ENCODE measurements around the gene SCO2.
A peak's percentile ranks its signal among the peaks of the same experiment; 100 is the strongest.
"Not testable (repeated sequence)": the region's sequence is repeated elsewhere in the genome, so short reads cannot be mapped to it uniquely, and the experiment has no call there.

Gene SCO2

DNA sequence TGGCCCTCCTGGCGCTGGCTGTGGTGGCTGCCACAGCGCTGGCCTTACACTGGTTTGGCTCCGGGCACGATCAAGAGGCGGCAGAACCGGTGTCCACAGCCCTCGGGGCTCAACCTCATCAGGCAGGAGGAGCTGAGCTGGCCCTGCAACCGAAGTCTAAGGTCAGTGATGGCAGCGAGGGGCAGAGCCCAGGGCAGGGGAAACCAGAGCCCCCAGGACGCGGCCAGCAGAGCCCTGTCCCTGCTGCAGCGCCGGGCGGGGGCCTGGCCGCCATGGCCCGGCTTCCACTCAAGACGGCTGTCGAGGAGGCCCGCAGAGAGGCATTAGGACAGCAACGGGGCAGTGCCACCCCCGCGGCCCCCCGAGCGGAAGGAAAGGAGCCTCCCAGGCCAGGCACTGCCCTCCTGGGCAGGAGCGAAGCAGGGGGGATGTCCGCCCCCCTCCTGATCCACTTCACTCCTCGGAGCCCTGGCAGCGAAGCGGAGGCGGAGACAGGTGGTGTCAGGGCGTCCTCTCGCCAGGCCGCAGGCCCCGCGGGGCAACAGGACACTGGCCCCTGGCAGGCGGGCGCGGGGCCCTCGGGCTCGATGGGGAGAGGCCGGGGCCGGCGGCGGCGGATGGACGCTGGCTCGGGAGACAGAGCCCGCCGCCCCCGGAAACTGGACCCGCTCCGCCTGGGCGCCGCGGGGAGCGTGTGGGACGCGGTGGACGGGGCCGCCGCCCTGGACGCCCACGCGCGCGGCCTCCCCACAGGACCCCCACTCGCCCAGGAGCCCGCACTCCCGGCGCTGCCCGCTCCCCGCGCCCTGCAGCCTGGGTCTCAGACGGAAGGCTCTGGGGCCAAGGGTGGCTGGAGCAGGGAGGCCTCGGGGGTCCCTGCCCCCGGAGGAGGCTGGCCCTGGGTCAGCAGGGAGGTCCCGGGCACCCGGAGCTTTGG lies 21.2 kb upstream of the SCO2 start:
- H3K36me3 Mint-ChIP-seq = peaks cover 1% of the 10 kb centered on the region
- H3K9me3 Mint-ChIP-seq = no peaks in the 10 kb centered on the region
- peaks cover 55% of the 10 kb centered on the region for H3K4me1 Mint-ChIP-seq
- DNase-seq = no peak
- H3K27ac Mint-ChIP-seq = no peak overlapping the region
- CTCF ChIA-PET = interaction anchor here (0.9 to 2.1 kb wide), 6 partner anchors 7 to 75 kb away, joined by 3 to 10 read pairs (median 8); partner anchors contain the start of genes SCO2 and SYCE3
- no peaks in the 10 kb centered on the region for H3K27me3 Mint-ChIP-seq
- H3K4me3 Mint-ChIP-seq = peak overlapping the region; percentile 37

DNA sequence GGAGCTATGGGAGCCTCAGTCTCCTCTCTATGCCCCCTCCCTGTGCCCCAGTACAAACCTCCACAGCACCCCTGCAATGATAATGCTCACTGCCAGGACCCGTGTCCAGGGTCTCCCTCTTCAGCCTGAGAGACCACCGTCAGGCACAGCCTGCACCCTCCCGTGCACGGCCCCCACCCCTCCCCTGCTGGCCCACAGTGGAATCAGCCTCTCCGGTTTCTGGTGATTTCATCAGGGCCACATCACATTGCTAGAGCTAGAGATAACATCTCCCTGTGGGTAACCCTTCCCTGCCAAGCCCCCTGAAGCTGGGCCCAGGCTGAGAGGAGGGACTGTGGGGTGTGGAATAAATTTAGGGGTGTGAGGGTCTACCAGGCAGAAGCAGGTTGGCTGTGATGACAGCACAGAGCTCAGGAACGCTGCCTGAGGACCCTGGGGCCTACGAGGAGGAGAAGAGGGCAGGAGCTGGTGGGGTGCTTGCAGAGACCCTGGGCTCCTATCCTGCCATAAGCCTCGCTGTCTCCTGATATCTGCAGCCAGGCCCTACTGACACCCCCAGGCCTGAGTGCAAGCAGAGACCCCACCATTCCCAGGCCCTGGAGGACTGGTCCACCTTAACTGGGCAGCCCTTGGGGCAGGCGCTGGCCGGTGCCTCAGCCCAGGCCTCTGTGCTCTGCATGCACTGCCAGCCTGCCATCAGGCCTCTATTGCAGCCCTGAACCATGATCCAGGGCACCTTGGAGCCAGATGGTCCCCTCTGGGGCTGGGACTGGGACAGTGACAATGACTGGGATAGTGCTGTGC lies 20.3 kb upstream of the SCO2 start, which contains the start of gene KLHDC7B:
TSS of gene KLHDC7B (plus strand) at position 378 of the 804 bp plus-strand sequence. CDS start at position 723, 345 bp downstream.
- H3K36me3 Mint-ChIP-seq = peaks cover 2% of the 10 kb centered on the region
- peak; percentile 54 for DNase-seq
- peak within 1 kb of the TSS; percentile 37 for H3K4me3 Mint-ChIP-seq
- H3K27ac Mint-ChIP-seq = peak within 1 kb of the TSS; percentile 85
- peaks cover 60% of the 10 kb centered on the region for H3K4me1 Mint-ChIP-seq
- H3K27me3 Mint-ChIP-seq = no peaks in the 10 kb centered on the region
- H3K9me3 Mint-ChIP-seq = no peaks in the 10 kb centered on the region
- CTCF ChIA-PET = interaction anchor here (1.0 to 2.1 kb wide), 6 partner anchors 10 to 75 kb away, joined by 3 to 10 read pairs (median 4); partner anchors contain the start of genes SCO2 and SYCE3

DNA sequence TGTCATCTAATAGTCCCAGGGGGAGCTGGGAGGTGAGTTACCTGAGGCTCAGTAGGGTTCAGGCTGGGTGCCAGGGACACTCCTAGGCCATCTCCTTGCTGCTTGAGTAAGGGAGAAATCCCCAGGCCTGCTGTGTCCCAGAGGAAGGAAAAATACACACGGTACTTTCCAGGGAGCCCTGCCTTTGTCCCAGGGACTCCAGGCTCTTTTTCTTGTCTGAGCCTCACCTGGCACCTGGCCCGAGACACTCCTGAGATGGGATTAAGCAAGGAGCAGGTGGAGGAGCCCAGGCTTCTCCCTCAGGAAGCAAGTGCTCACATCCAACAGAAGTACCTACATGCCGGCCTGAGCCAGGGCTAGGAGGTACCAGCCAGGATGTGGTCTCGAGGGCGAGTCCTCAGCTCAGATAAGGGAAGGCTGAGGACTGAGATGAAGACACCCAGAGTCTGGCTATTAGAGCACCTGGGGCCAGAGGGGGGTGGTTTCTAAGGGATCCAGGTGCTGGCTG lies 19.4 kb upstream of the SCO2 start:
- Mint-ChIP-seq H3K4me1 (peaks cover 58% of the 10 kb centered on the region), H3K27me3 (no peaks in the 10 kb centered on the region), H3K27ac (peak overlapping the region; percentile 85), H3K36me3 (peaks cover 2% of the 10 kb centered on the region), H3K9me3 (no peaks in the 10 kb centered on the region), H3K4me3 (peak overlapping the region; percentile 15)
- DNase-seq = peak; percentile 55
- CTCF ChIA-PET = interaction anchor here (1.0 to 2.1 kb wide), 6 partner anchors 9 to 76 kb away, joined by 3 to 10 read pairs (median 4); partner anchors contain the start of genes SCO2 and SYCE3

DNA sequence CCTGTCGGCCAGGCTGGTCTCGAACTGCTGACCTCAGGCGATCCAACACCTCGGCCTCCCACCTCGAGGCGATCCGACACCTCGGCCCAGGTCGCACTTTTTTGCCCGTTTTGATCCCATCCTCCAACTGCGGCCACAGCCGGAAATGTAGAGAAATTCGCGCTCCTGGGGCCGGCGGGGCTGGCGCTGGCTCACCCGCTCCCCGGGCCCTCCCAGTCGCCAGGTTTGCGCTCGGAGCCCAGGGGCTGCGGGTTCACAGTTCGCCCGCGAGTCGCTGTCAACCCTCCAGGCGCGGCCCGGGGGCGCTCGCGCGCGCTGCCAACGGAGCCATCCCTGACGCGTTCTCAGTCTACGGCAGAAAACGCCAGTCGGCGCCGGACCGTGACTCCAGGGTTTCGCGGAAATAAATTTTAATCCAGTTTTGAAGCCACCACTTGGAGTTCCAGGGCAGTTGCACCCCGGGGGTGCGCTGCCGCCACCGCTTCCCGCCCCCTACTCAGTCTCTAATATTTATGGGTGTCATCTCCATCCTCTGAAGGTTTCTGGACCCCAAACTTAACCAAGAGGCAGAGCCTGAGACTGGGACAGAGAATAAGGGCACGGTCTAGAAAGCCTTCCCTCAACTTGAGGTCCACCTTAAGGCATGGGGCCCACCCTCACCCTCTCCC lies 18.8 kb upstream of the SCO2 start:
- Mint-ChIP-seq H3K27ac (peak overlapping the region; percentile 85), H3K27me3 (no peaks in the 10 kb centered on the region), H3K36me3 (peaks cover 2% of the 10 kb centered on the region), H3K4me3 (peak overlapping the region; percentile 53), H3K4me1 (peaks cover 62% of the 10 kb centered on the region), H3K9me3 (no peaks in the 10 kb centered on the region)
- DNase-seq = peak; percentile 88
- CTCF ChIA-PET = interaction anchor here (1.7 to 2.1 kb wide), 2 partner anchors 19 kb away, joined by 10 read pairs; partner anchors contain the start of genes SCO2 and SYCE3

DNA sequence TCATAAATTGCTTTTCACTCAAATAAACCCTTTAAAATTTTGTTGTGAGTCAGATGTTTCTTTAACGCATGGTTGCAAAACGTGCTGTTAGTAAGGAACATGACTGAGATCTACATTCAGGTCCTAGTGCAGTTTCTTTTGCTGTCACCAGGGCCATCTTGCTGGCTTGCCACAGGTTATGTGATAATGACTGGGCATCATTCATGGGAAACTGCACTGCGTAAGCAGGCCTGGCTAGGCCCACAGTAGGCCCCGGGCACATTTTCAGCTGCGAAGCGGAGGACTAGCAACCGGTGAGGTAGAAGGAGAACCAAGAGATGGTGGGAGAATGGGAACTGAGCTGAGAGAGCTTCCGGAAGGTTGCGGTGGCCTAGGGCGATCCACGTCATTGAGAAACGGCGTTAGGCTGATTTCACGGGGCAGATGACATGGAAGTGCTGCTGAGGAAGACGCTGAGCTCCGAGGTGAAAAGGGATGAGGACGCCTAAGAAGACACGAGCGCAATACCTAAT lies 17.1 kb upstream of the SCO2 start:
- no peak overlapping the region for H3K27ac Mint-ChIP-seq
- H3K36me3 Mint-ChIP-seq = peaks cover 2% of the 10 kb centered on the region
- no peak for DNase-seq
- no peaks in the 10 kb centered on the region for H3K9me3 Mint-ChIP-seq
- no peaks in the 10 kb centered on the region for H3K27me3 Mint-ChIP-seq
- CTCF ChIA-PET = interaction anchor here (1.1 kb wide), 1 partner anchor 11 kb away, joined by 5 read pairs; no protein-coding TSS in a partner anchor
- H3K4me3 Mint-ChIP-seq = no peak overlapping the region
- peaks cover 69% of the 10 kb centered on the region for H3K4me1 Mint-ChIP-seq

DNA sequence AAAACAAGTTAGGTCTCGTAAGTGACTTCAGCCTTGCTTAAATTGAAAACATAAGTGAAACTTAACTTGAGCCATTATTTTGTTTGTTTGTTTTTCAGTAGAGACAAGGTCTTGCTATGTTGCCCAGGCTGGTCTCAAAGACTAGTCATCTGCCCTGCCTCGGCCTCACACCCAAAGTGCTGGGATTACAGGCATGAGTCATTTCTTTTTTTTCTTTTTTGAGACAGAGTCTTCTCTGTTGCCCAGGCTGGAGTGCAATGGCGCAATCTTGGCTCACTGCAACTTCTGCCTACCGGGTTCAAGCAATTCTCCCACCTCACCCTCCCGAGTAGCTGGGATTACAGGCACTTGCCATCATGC lies 16.2 kb upstream of the SCO2 start:
- CTCF ChIA-PET = interaction anchor here (1.8 to 3.2 kb wide), 2 partner anchors 10 to 80 kb away, joined by 4 to 14 read pairs; no protein-coding TSS in a partner anchor
- H3K9me3 Mint-ChIP-seq, H3K36me3 Mint-ChIP-seq, H3K4me3 Mint-ChIP-seq, H3K27me3 Mint-ChIP-seq, DNase-seq: not testable (repeated sequence)
- Mint-ChIP-seq H3K27ac (peak overlapping the region; percentile 100), H3K4me1 (peaks cover 74% of the 10 kb centered on the region)

DNA sequence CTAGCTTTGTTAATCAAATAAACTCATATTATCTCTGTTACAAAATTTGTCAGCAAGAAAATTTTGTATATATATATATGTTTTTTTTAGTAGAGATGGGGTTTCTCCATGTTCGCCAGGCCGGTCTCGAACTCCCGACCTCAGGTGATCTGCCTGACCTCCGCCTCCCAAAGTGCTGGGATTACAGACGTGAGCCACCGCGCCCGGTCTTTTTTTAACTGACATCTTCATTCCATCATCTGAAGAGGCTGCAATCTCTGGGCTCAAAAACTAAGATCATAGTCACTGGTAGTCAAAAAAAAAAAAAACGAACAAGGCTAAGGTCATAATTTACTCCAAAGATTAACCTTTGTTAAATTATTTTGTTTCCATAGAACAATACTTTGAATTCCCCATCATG lies 15.0 kb upstream of the SCO2 start:
- Mint-ChIP-seq H3K27ac (peak overlapping the region; percentile 100), H3K27me3 (no peaks in the 10 kb centered on the region), H3K4me1 (peaks cover 70% of the 10 kb centered on the region), H3K36me3 (peaks cover 2% of the 10 kb centered on the region), H3K9me3 (no peaks in the 10 kb centered on the region), H3K4me3 (peak overlapping the region; percentile 21)
- CTCF ChIA-PET = interaction anchor here (1.8 to 3.2 kb wide), 5 partner anchors 8 to 81 kb away, joined by 4 to 18 read pairs (median 7); partner anchors contain the start of gene SCO2
- DNase-seq = no peak

DNA sequence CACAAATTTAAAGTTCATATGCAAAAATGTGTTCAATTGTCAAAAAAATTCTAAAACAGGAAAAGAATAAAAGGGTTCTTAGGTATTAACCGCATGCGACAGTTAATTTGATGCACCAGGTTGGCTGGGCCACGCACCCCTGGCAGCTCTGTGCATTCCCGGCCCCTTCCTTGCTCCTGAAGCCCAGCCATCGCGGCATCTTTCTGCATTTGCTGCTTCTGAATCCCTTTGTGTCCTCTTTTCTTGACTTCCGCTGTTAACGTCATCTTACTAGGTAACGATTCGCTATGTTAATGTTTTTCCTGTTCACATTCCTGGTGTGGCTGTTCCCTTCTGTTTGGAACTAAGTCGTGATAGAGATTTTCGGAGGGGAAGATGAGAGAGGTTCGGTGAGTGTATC lies 12.4 kb upstream of the SCO2 start:
- CTCF ChIA-PET = interaction anchor here (1.1 kb wide), 1 partner anchor 12 kb away, joined by 3 read pairs; the partner anchor contains the start of gene SCO2
- Mint-ChIP-seq H3K27ac (peak overlapping the region; percentile 100), H3K4me1 (peaks cover 79% of the 10 kb centered on the region), H3K27me3 (no peaks in the 10 kb centered on the region), H3K36me3 (peaks cover 2% of the 10 kb centered on the region), H3K9me3 (no peaks in the 10 kb centered on the region), H3K4me3 (no peak overlapping the region)
- DNase-seq = no peak

DNA sequence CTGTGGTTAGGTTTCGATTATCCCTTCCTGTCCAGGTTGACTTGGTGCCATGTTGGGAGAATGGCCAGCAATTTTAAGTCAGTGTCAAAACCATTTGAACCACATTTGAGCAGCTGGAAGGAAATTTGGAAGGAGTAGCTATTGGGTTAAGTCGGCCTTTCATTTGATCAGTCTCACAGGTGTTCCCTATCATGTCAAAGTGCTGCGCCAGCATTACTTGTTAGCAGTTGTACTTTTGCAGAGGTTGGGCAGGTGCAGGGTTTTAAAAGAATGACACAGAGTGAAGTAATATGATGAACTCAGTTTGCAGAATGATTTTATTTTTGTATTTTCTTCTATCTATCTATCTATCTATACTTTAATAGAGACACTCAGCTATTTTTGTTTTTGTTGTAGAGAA lies 10.8 kb upstream of the SCO2 start:
- peak overlapping the region; percentile 37 for H3K27ac Mint-ChIP-seq
- H3K9me3 Mint-ChIP-seq = no peaks in the 10 kb centered on the region
- peaks cover 2% of the 10 kb centered on the region for H3K36me3 Mint-ChIP-seq
- no peak overlapping the region for H3K4me3 Mint-ChIP-seq
- peaks cover 69% of the 10 kb centered on the region for H3K4me1 Mint-ChIP-seq
- no peak for DNase-seq
- no peaks in the 10 kb centered on the region for H3K27me3 Mint-ChIP-seq
- CTCF ChIA-PET = interaction anchor here (1.3 to 2.4 kb wide), 4 partner anchors 9 to 27 kb away, joined by 3 to 5 read pairs (median 3); partner anchors contain the start of genes KLHDC7B, SCO2 and SYCE3

DNA sequence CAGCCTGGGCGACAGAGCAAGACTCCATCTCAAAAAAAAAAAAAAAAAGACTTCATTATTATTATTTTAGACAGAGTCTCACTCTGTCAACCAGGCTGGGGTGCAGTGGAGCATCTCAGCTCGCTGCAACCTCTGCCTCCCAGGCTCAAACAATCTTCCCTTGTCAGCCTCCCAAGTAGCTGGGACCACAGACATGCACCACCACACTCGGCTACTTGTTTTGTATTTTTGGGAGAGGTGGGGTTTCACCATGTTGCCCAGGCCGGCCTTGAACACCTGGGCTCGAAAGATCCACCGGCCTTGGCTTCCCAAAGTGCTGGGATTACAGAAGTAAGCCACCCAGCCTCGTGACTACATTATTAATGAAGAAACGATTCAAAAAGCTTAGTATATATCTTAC lies 9.7 kb upstream of the SCO2 start:
- H3K27me3 Mint-ChIP-seq = peaks cover 3% of the 10 kb centered on the region
- no peaks in the 10 kb centered on the region for H3K36me3 Mint-ChIP-seq
- peaks cover 59% of the 10 kb centered on the region for H3K4me1 Mint-ChIP-seq
- no peak for DNase-seq
- H3K27ac Mint-ChIP-seq = peak overlapping the region; percentile 49
- H3K4me3 Mint-ChIP-seq = no peak overlapping the region
- CTCF ChIA-PET = interaction anchor here (1.3 to 2.4 kb wide), 2 partner anchors 9 to 10 kb away, joined by 3 to 5 read pairs; partner anchors contain the start of genes KLHDC7B and SCO2
- H3K9me3 Mint-ChIP-seq = no peaks in the 10 kb centered on the region

DNA sequence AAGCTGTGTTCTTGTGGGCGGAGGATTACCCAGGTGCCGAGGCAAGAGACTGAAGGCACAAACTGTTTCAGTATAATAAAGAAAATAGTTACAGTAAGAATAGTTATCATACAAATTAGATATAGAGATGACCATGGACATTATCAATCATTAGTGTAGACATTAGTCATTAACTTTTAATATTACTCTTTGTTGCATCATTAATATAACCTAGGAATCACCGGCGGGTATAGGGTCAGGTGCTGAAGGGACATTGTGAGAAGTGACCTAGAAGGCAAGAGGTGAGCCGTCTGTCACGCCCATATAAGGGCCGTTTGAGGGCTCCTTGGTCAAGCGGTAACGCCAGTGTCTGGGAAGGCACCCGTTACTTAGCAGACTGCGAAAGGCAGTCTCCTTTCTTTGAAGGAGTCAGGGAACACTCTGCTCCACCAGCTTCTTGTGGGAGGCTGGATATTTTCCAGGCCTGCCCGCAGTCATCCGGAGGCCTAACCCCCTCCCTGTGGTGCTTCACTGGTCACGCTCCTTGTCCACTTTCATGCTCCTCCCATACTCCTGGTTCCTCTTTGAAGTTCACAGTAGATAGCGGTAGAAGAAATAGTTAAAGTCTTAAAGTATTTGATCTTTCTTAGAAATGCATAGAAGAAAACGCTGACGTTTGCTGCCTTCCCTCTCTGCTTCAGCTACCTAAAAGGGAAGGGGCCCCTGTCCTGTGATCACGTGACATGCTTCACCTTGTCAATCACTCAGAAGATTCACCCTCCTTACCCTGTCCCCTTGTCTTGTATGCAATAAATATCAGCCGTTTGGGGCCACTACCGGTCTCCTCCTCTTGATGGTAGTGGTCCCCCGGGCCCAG lies 8.7 kb upstream of the SCO2 start:
- Mint-ChIP-seq H3K27ac (peak overlapping the region; percentile 98), H3K4me1 (peaks cover 52% of the 10 kb centered on the region)
- H3K27me3 Mint-ChIP-seq, H3K36me3 Mint-ChIP-seq, H3K9me3 Mint-ChIP-seq, H3K4me3 Mint-ChIP-seq, DNase-seq: not testable (repeated sequence)
- CTCF ChIA-PET = interaction anchor here (2.4 kb wide), 1 partner anchor 8 kb away, joined by 5 read pairs; the partner anchor contains the start of gene SCO2

All from activated naive CD4-positive, alpha-beta T cell treated with anti-CD3 and anti-CD28 coated beads, Interleukin-2, amount 10 ng/mL, durations not matched to agents 7 days and 5 days (primary cell).